K562 (cell line): ENCODE data around the gene SHLD1. TPM values are rescaled to one million over a fixed set of nuclear protein-coding genes. Genes with fewer than 3 reads are reported as not detected.

Experiments
- ATAC-seq: fragments of 200-7000 bp; cut with Tn5 transposase; 3 replicates; pipeline ENCODE4 v1.9.1; 2020; ENCODE audit warnings: moderate library complexity
- BruUV-seq: library from RNA; stranded (reverse); fragments of 400-500 nt; replicated peaks from 2 replicates; lab custom pipeline; 2021; lab: Mats Ljungman, UMichigan
- CTCF ChIA-PET: fragments of 300-600 bp; formaldehyde crosslinking; extraction: SDS; loops from one replicate; lab custom pipeline; 2021; ENCODE audit warnings: low intra/inter-chr PET ratio; lab: Yijun Ruan, JAX
- POLR2A ChIA-PET: fragments of 300-600, 350-650 bp; sonication (Branson Sonifier 250); formaldehyde crosslinking; extraction: SDS; loops from one replicate; lab custom pipeline; 2021; ENCODE audit warnings: antibody characterized with exemption, inconsistent platforms; lab: Yijun Ruan, JAX
- DNase-seq, 4 experiments: peaks; one replicate each; pipeline versions ENCODE4 v3.0.0 to v3.0.0-alpha.2; 2011 to 2018; ENCODE audit warnings: low spot score in 3 of 4, mixed read lengths in 3 of 4; ENCODE audit errors: extremely low read depth in 1 of 4
- FAIRE-seq: peaks from 2 replicates; lab custom pipeline; 2011; peaks lifted over from hg19 to GRCh38; lab: Jason Lieb, UNC
- H2AFZ ChIP-seq: 2 replicates; pipeline ENCODE4 v1.6.0; 2011; ENCODE audit warnings: low read depth, low read length, control low read depth, inconsistent platforms
- H3K27ac ChIP-seq: fragments of 200-600 bp; 3 replicates; pipeline ENCODE4 v1.8.0; 2011; ENCODE audit warnings: low read depth, mild to moderate bottlenecking, control low read depth, inconsistent platforms, low read length, moderate library complexity, mixed read lengths; ENCODE audit errors: extremely low read depth
- H3K27me3 ChIP-seq, 2 experiments: fragments of 300-600 bp in 1 of 2; 2 replicates in 1 of 2; 3 replicates in 1 of 2; pipeline versions ENCODE4 v1.6.0 to v1.8.0; 2011; ENCODE audit warnings: inconsistent platforms in 2 of 2, low read length in 2 of 2, mild to moderate bottlenecking in 1 of 2, mixed read lengths in 1 of 2, moderate library complexity in 1 of 2; ENCODE audit not compliant: control insufficient read depth in 2 of 2, insufficient read depth in 2 of 2
- H3K36me3 ChIP-seq: fragments of 300-600 bp; 3 replicates; pipeline ENCODE4 v1.8.0; 2011; ENCODE audit warnings: mild to moderate bottlenecking, low read length, inconsistent platforms; ENCODE audit not compliant: control insufficient read depth, insufficient read depth
- H3K4me1 ChIP-seq, 2 experiments: fragments of 200-600 bp in 1 of 2; replicated peaks in 1 of 2; 2 replicates in 1 of 2; 3 replicates in 1 of 2; pipeline versions ENCODE4 v1.5.1 to v1.8.0; 2011; ENCODE audit warnings: inconsistent platforms in 2 of 2, low read length in 2 of 2, mild to moderate bottlenecking in 1 of 2, mixed read lengths in 1 of 2, moderate library complexity in 1 of 2; ENCODE audit not compliant: control insufficient read depth in 2 of 2, insufficient read depth in 2 of 2
- H3K4me2 ChIP-seq: 2 replicates; pipeline ENCODE4 v1.6.1; 2011; ENCODE audit warnings: low read length, control low read depth, inconsistent platforms, mixed read lengths; ENCODE audit not compliant: insufficient read depth
- H3K4me3 ChIP-seq: fragments of 200-600 bp; sonication (generic), shearing (Covaris generic); 2 replicates; pipeline ENCODE4 v1.5.1; 2016; ENCODE audit warnings: control low read depth, inconsistent platforms
- H3K79me2 ChIP-seq: fragments of 200-600 bp; 3 replicates; pipeline ENCODE4 v1.8.0; 2011; ENCODE audit warnings: low read length, inconsistent platforms; ENCODE audit not compliant: control insufficient read depth, insufficient read depth
- H3K9ac ChIP-seq, 2 experiments: 2 replicates each; pipeline versions ENCODE4 v1.6.0 to v1.6.1; 2011; ENCODE audit warnings: low read depth in 2 of 2, low read length in 2 of 2, control low read depth in 1 of 2, inconsistent platforms in 1 of 2, mild to moderate bottlenecking in 1 of 2, mixed read lengths in 1 of 2; ENCODE audit not compliant: insufficient read depth in 1 of 2
- H3K9me1 ChIP-seq: one replicate; pipeline ENCODE4 v1.6.0; 2011; ENCODE audit warnings: inconsistent platforms, mild to moderate bottlenecking, low read length, moderate library complexity; ENCODE audit not compliant: control insufficient read depth, insufficient read depth
- H3K9me3 ChIP-seq: replicated peaks from 2 replicates; pipeline ENCODE4 v1.5.1; 2011; ENCODE audit warnings: low read depth, low read length, inconsistent platforms; ENCODE audit not compliant: control insufficient read depth, insufficient read depth
- H4K20me1 ChIP-seq: replicated peaks from 2 replicates; pipeline ENCODE4 v1.6.1; 2011; ENCODE audit warnings: low read length, inconsistent platforms, mixed read lengths; ENCODE audit not compliant: control insufficient read depth, insufficient read depth
- BRCA1 ChIP-seq, 2 experiments: fragments of 450-650 bp in 1 of 2; sonication (generic) in 1 of 2; formaldehyde crosslinking in 1 of 2; IDR thresholded peaks; 2 replicates each; pipeline versions ENCODE4 v1.5.0 to v1.6.1; 2017 to 2020; ENCODE audit warnings: mild to moderate bottlenecking in 1 of 2, missing genetic modification reagents in 1 of 2
- BRD4 ChIP-seq: fragments of 200-600 bp; sonication (generic); IDR thresholded peaks from 2 replicates; pipeline ENCODE4 v1.6.1; 2017; ENCODE audit warnings: inconsistent platforms
- CHD2 ChIP-seq: IDR thresholded peaks from 2 replicates; pipeline ENCODE4 v1.6.1; 2011; ENCODE audit warnings: low read depth, low read length
- CREB1 ChIP-seq, 2 experiments: sonication (generic) in 1 of 2; formaldehyde crosslinking in 1 of 2; IDR thresholded peaks; 2 replicates each; pipeline versions ENCODE4 v1.6.1 to v1.8.0; 2012 to 2022; ENCODE audit warnings: inconsistent platforms in 1 of 2, mild to moderate bottlenecking in 1 of 2, missing genetic modification reagents in 1 of 2, moderate library complexity in 1 of 2
- DMBX1 ChIP-seq: fragments of 250-450 bp; sonication (Bioruptor Pico); IDR thresholded peaks from 2 replicates; pipeline ENCODE4 v1.8.0; 2022; ENCODE audit warnings: inconsistent platforms, mild to moderate bottlenecking, moderate library complexity, borderline replicate concordance
- KLF6 ChIP-seq: fragments of 250-450 bp; sonication (Bioruptor Pico); IDR thresholded peaks from 2 replicates; pipeline ENCODE4 v1.4.0; 2020; ENCODE audit warnings: mild to moderate bottlenecking, moderate library complexity, borderline replicate concordance
- NFIX ChIP-seq: fragments of 250-450 bp; sonication (Bioruptor Pico); IDR thresholded peaks from 2 replicates; pipeline ENCODE4 v1.4.0; 2020; ENCODE audit warnings: low read depth, mild to moderate bottlenecking, moderate library complexity
- PHB ChIP-seq: fragments of 250-450 bp; sonication (Bioruptor Pico); IDR thresholded peaks from 2 replicates; pipeline ENCODE4 v1.5.0; 2021
- PTTG1 ChIP-seq: fragments of 450-650 bp; IDR thresholded peaks from 2 replicates; pipeline ENCODE4 v1.6.1; 2016; ENCODE audit warnings: low read depth, mild to moderate bottlenecking, missing genetic modification characterization, missing compliant biosample characterization
- SMAD2 ChIP-seq: fragments of 150-350 bp; IDR thresholded peaks from 2 replicates; pipeline ENCODE4 v1.6.1; 2014; ENCODE audit warnings: low read depth, mild to moderate bottlenecking, low read length
- SNAPC5 ChIP-seq: fragments of 250-450 bp; sonication (Bioruptor Pico); IDR thresholded peaks from 2 replicates; pipeline ENCODE4 v1.8.0; 2021; ENCODE audit warnings: moderate library complexity, mild to moderate bottlenecking, inconsistent platforms
- ZNF354B ChIP-seq: fragments of 250-450 bp; sonication (Bioruptor Pico); IDR thresholded peaks from 2 replicates; pipeline ENCODE4 v1.4.0; 2020
- ZNF584 ChIP-seq: fragments of 200-800 bp; sonication (Bioruptor generic); IDR thresholded peaks from 2 replicates; pipeline ENCODE4 v1.6.1; 2016; ENCODE audit warnings: low read depth, mild to moderate bottlenecking, missing genetic modification characterization, missing compliant biosample characterization
- ZNF77 ChIP-seq: fragments of 250-450 bp; sonication (Bioruptor Pico); IDR thresholded peaks from 2 replicates; pipeline ENCODE4 v1.5.0; 2020
- WGBS: fragments of 100-300 bp; shearing (Covaris generic); methylation state at CpG from one replicate; pipeline ENCODE4 v1.1.6; 2016; ENCODE audit warnings: low coverage, mixed read lengths; ENCODE audit not compliant: insufficient coverage; ENCODE audit errors: missing lambda C conversion rate; 5-methylcytosine and 5-hydroxymethylcytosine counted together
- in situ Hi-C: fragments of 300-500 bp; cut with MboI; formaldehyde crosslinking; loops from 4 replicates; pipeline ENCODE4 v1.15.0; 2018; ENCODE audit warnings: inconsistent platforms, mixed read lengths
- intact Hi-C: fragments of 100-400 bp; cut with micrococcal nuclease; formaldehyde crosslinking; loops from 2 replicates; pipeline ENCODE4 v1.14.2; 2022
- polyA plus RNA-seq, 8 experiments: library from polyadenylated mRNA; depleted of rRNA in 4 of 8; stranded (reverse) in 5 of 8; unstranded in 3 of 8; fragments of >200 nt; fragmentation: Nextera tagmentation in 2 of 8; fragmentation: Illumina TruSeq in 1 of 8; extraction: Ambion mirVana in 2 of 8; extraction: Trizol in 1 of 8; gene quantifications; 2 replicates each; pipeline versions ENCODE4 v1.2.1 to v1.2.3, GENCODE V29; 2011 to 2014; ENCODE audit warnings: inconsistent platforms in 1 of 8, missing spikeins in 1 of 8
- total RNA-seq, 7 experiments: library from RNA; depleted of rRNA in 6 of 7; stranded (reverse); fragments of >200 nt in 6 of 7; fragmentation: Illumina TruSeq in 2 of 7; extraction: Trizol in 2 of 7; gene quantifications; 2 replicates each; pipeline versions ENCODE4 v1.2.1 to v1.2.3, GENCODE V29; 2011 to 2021; ENCODE audit warnings: low replicate concordance in 1 of 7

SHLD1 gene
- total and polyA plus RNA-seq, 9 of the 15 experiments (the other 6 are each of a cell fraction or from before 2014, with no cell fraction given) = 3.7 to 21.6 (median 8.2) TPM

- no peak for DNase-seq
- Histone ChIP-seq H3K4me2 (no peak overlapping the region), H3K4me1 (no peaks in the 10 kb centered on the region), H3K27ac (no peak overlapping the region), H3K79me2 (no peaks in the 10 kb centered on the region), H2AFZ (no peak overlapping the region), H3K36me3 (no peaks in the 10 kb centered on the region), H3K9me3 (no peaks in the 10 kb centered on the region), H3K9ac (no peak overlapping the region), H4K20me1 (no peaks in the 10 kb centered on the region), H3K27me3 (no peaks in the 10 kb centered on the region), H3K4me3 (no peak overlapping the region), H3K9me1 (no peaks in the 10 kb centered on the region)
- WGBS = 17% methylated on average over 6 of the region's 6 CpGs
- no peak for FAIRE-seq
- ATAC-seq = no peak
- no peak for TF ChIP-seq DMBX1
- TF ChIP-seq CHD2 = no peak
- TF ChIP-seq BRCA1 (IDR thresholded peaks at IDR 0.05) = no peak
- no peak for TF ChIP-seq BRCA1 (CRISPR knock-in tag; IDR thresholded peaks at IDR 0.05)
- TF ChIP-seq PHB (CRISPR knock-in tag) = no peak
- TF ChIP-seq PTTG1 (tag) = no peak
- no peak for TF ChIP-seq KLF6 (CRISPR knock-in tag)
- no peak for TF ChIP-seq ZNF354B (CRISPR knock-in tag)
- TF ChIP-seq SMAD2 = no peak
- TF ChIP-seq NFIX (CRISPR knock-in tag) = no peak
- no peak for TF ChIP-seq ZNF77 (CRISPR knock-in tag)
- no peak for TF ChIP-seq ZNF584
- no peak for TF ChIP-seq SNAPC5
- no peak for TF ChIP-seq BRD4
- no peak for TF ChIP-seq CREB1 (IDR thresholded peaks at IDR 0.05)
- TF ChIP-seq CREB1 (CRISPR knock-in tag; IDR thresholded peaks at IDR 0.05) = no peak
- in situ Hi-C loops = no loop called here
- CTCF ChIA-PET = no interaction called here
- POLR2A ChIA-PET = no interaction called here
- no TSS peak for BruUV-seq
- intact Hi-C loops = no loop called here
Measured at GRCh38 chr20:5864428-5864827, 114.2 kb downstream of the SHLD1 start.
